ENCODE measurements around the gene TACO1. TPM values are rescaled to one million over a fixed set of nuclear protein-coding genes. Genes with fewer than 3 reads are reported as not detected.

Gene TACO1
- total and polyA plus RNA-seq, 10 of the 15 experiments (the other 5 are each of a cell fraction or from before 2014, with no cell fraction given) = 8.5 to 38.6 (median 27.0) TPM

- TF ChIP-seq ZNF592 (IDR thresholded peaks at IDR 0.05) (no peak), NFIC (IDR thresholded peaks at IDR 0.05; ENCODE audit: low read depth, low read length) (peak; percentile 78), SKIL (IDR thresholded peaks at IDR 0.05; ENCODE audit: low read depth, poor library complexity, severe bottlenecking) (peak; percentile 32), CHD1 (IDR thresholded peaks at IDR 0.05; ENCODE audit: low read depth, low read length) (no peak), USF2 (IDR thresholded peaks at IDR 0.05; ENCODE audit: borderline replicate concordance, low read depth, low read length) (no peak), MEF2B (IDR thresholded peaks at IDR 0.05; ENCODE audit: partially characterized antibody, poor library complexity, severe bottlenecking) (peak; percentile 73), FOXM1 (IDR thresholded peaks at IDR 0.05; ENCODE audit: low read depth, low read length) (no peak), NRF1 (conservative IDR thresholded peaks at IDR 0.05; ENCODE audit: low read depth, low read length) (no peak), CREM (IDR thresholded peaks at IDR 0.05; ENCODE audit: low read depth) (peak; percentile 63; the same call in 1 of the 2 replicates), BCLAF1 (IDR thresholded peaks at IDR 0.05) (no peak), ZSCAN29 (IDR thresholded peaks at IDR 0.05) (no peak), JUND (IDR thresholded peaks at IDR 0.05; ENCODE audit: low read depth, low read length) (no peak), SMAD1 (IDR thresholded peaks at IDR 0.05; ENCODE audit: low read depth, partially characterized antibody) (peak; percentile 35), MLLT1 (IDR thresholded peaks at IDR 0.05) (no peak), SIN3A (IDR thresholded peaks at IDR 0.05; ENCODE audit: low read depth, low read length) (no peak), RFX5 (IDR thresholded peaks at IDR 0.05; ENCODE audit: low read depth, low read length) (no peak), BHLHE40 (IDR thresholded peaks at IDR 0.05; ENCODE audit: borderline replicate concordance in 1 of 2, low read depth in 2 of 2, low read length in 1 of 2) (0 out of 4 replicates have a peak, but pooled peaks of 1 of the 2 experiments have one; percentile 20), YBX1 (IDR thresholded peaks at IDR 0.05) (no peak)
These were observed 45.8 kb downstream of the TACO1 start (continued) for GRCh38 chr17:63646488-63646806.
